Activated effector memory CD4-positive, alpha-beta T cell treated with anti-CD3 and anti-CD28 coated beads, Interleukin-2, amount 50 U/mL, for 16 hours (primary cell): Measurements from ENCODE around the gene ADCY2.

Experiments used
- DNase-seq: peaks from one replicate; pipeline ENCODE4 v3.0.0-alpha.2; 2020

Gene ADCY2

GRCh38 chr5:7673658-7674057 is 277.7 kb downstream of the ADCY2 start:
- DNase-seq: no peak

DNA sequence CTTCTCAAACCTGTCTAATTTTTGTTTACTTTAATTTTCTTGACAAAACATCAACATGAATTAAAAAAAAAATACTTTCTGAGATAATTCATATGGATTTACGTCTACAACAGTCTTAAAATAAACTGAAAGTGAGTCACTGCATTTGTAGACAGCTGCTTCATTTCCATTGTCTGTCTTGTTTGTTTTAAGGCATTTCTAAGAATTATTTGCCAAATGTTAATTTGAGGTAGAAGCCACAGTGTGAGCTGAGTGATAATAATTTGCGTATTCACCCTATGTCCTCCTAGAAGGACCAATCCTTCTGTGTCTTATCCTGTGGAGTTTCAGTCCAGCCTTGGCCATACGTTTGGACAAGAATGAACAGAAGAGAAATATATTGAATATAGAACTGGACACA is 280.5 kb downstream of the ADCY2 start:
- DNase-seq: no peak

GRCh38 chr5:7678030-7678429 is 282.1 kb downstream of the ADCY2 start:
- DNase-seq: no peak

DNA sequence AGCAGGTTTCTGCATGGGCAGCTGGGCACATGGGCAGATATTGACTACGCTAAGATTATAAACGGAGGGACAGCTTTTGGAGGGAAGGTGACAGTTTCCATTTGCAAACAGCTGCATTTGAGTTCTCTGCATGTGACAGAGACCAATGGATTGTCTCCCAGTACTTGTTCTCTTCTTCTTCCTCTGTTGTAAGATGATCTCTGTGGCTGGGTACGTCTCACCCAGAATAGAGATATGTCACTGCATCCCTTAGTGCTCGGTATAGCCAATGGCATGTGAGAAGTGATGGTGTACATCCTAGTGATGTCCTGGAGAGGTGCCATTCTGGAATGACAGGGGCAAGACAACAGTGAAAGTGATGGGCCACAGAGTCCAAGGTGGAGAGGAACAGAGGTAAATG is 283.7 kb downstream of the ADCY2 start:
- DNase-seq: no peak

GRCh38 chr5:7680260-7680659 is 284.3 kb downstream of the ADCY2 start:
- no peak for DNase-seq

DNA sequence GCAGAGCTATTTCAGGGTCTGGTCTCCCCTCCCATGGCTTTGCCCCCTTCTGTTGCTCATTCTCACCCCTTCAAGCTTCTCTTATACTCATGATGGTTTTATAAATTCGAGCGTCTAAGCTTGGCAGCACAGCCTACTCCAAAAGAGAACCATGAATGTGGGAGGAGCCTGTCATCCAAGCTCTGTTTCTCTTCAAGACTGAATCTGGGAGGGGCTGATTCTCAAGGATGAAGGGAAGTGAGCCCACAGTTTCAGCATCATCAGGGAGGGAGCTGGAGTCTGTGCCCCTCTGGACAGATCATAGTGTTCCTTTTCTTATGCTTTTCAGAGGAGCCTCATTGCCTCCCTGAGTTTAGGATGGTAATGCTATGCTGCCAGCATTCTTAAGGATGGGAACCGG is 286.4 kb downstream of the ADCY2 start:
- no peak for DNase-seq

DNA sequence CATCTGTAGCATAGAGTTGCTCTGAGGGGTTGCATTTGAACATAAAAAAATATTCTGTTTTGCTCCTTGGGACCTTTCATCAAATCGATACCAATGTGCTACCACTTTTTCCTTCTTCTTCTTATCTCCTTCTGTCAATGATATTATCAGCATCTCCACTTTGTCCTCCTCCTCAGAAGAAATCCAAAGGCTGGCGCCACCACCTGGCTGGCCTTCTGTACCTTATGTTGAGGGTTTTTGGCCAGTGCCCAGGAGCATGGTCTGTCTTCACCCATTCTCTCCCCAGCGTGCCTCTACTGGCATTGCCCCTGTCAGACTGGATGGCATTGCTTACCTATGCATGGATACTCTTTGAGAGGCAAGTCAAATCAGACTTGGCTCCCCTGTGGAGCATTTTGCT is 287.8 kb downstream of the ADCY2 start:
- no peak for DNase-seq

GRCh38 chr5:7684826-7685225 is 288.9 kb downstream of the ADCY2 start:
- no peak for DNase-seq

GRCh38 chr5:7686794-7687193 is 290.9 kb downstream of the ADCY2 start:
- no peak for DNase-seq

GRCh38 chr5:7690557-7690956 is 294.6 kb downstream of the ADCY2 start:
- DNase-seq: no peak

DNA sequence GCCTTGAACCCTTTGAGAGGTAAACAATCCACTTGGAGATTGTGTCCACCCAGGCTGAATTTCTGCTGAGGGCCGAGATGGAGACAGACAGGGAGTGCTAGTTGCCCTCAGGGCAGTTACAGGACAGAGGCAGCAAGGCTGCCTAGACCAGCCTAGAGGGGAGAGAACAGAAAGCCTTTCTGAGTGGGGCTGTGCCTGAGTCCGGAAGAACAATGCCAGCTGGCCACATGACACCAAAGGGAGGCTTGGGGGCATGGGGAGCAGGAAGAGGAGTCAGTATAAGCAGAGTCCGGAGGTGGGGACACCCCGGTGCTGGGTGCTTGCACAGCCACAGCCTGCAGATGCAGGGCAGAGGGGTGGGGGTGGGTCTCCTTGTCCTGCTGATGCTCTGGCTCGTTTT is 309.3 kb downstream of the ADCY2 start:
- DNase-seq: no peak

DNA sequence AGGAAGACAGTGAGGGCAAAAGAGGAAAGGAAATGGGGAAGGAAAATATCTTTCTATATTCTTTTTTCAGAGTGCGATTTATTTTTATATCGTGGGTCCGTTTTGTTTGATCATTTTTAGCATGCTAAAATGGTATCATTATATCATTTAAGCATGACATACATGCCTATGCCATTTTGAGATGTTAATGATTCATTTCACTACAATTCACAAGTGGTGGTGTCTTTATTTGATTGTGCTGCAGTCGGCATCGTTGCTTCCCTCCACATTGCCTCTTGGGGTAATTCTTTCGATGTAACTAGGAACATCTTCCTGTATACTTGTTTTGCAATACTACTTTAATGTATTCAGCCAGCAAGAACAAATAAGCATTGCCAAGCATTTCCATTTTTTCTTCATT is 309.8 kb downstream of the ADCY2 start:
- no peak for DNase-seq

GRCh38 chr5:7706256-7706655 is 310.3 kb downstream of the ADCY2 start:
- DNase-seq: no peak

- no peak for DNase-seq
Measured at GRCh38 chr5:7714119-7714518, 318.2 kb downstream of the ADCY2 start.

- no peak for DNase-seq
Measured at GRCh38 chr5:7714697-7715096, 318.8 kb downstream of the ADCY2 start.

DNA sequence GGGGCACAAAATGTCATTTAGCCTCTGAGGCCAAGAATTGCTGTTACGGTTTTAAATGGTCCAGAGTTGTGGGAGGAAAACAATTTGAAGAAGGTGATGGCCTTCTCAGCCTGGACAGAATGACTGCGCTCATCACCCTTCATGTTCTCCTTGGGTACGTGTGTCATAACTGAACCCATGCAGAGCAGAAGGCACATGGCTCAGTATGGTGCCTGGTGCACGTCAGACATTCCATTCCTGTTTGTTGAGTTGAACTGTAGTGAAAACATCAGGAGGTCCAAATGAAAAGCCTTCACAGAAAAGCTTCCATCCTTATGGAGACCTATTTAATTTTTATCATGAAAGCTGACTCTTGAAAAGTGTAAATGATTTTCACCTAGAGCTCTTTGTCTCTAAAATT is 321.8 kb downstream of the ADCY2 start:
- no peak for DNase-seq

GRCh38 chr5:7728076-7728475 is 332.1 kb downstream of the ADCY2 start:
- no peak for DNase-seq

GRCh38 chr5:7741415-7742065 is 345.6 kb downstream of the ADCY2 start:
- DNase-seq: no peak

- no peak for DNase-seq
Measured at GRCh38 chr5:7742241-7742656, 346.3 kb downstream of the ADCY2 start.

GRCh38 chr5:7745882-7746610 is 350.1 kb downstream of the ADCY2 start:
- peak; percentile 74 for DNase-seq

DNA sequence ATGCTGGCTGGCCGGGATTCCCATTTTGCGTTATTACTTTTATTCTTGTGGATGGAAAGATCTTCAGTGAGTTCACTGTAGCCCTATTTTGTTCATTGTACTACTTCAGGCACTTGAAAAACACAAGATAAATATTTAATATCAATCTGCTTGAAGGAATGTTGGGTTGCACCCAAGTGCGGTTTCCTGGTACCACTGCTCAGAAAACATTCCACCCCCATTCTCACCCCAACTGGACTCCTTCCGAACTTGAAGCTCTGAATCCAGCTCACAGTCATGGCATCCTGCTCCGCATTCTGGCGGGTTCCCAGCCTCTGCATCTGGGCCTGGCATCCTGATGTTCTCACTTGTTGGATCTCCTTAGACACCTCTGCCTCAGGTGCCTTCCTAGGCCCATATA is 351.8 kb downstream of the ADCY2 start:
- no peak for DNase-seq

DNA sequence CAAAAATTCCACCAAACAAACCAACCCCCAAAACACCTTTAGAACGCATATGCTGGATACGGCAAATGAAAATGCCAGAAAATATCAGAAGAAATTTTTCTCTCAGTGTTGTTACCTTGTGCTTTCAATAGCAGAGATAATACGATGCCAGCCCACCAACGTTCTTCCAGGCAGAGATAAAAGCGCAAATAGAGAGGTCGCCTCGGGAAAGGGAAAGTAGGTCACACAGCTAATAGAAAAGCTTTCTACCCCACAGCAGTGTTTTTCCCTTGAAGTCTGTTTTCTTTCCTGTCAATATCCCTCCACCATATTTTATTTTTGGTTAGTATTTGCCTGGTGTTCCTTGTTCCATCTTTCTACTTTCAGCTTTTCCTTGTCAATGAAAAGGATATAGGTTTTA is 353.7 kb downstream of the ADCY2 start:
- DNase-seq: no peak

- DNase-seq: no peak
Measured at GRCh38 chr5:7751874-7752273, 355.9 kb downstream of the ADCY2 start.

GRCh38 chr5:7753181-7753580 is 357.2 kb downstream of the ADCY2 start:
- no peak for DNase-seq

GRCh38 chr5:7753596-7753995 is 357.7 kb downstream of the ADCY2 start:
- DNase-seq: no peak
